ENCODE data around the gene UBASH3A.

UBASH3A gene

DNA sequence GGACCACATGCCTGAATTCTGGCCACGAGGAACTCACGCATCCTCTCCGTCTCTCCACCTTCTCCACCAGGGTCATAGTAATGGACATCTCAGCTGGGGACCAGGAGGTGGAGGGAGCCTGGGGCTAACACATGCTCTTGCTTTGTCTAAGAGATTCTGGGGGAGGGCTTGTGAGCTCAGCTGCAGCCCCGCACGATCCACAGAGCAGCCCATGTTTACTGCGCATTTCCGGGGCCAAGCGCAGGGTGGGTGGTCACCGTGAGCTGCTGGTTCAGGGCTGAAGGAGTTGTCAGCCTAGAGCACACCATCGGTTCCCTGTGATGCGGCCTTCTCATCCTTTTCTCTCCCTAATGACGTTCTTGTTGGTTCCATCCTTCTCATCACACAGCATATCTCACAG is 45.4 kb upstream of the UBASH3A start:
- TF ChIP-seq YY1 (IDR thresholded peaks at IDR 0.05; ENCODE audit: low read depth) (no peak), RAD21 (IDR thresholded peaks at IDR 0.05; ENCODE audit: low read depth) (no peak), CREB1 (IDR thresholded peaks at IDR 0.05; ENCODE audit: low read depth) (no peak), TAF1 (IDR thresholded peaks at IDR 0.05; ENCODE audit: low read depth) (no peak), EP300 (IDR thresholded peaks at IDR 0.05; ENCODE audit: borderline replicate concordance) (no peak), ZBTB7A (IDR thresholded peaks at IDR 0.05; ENCODE audit: low read depth) (no peak), CEBPB (IDR thresholded peaks at IDR 0.05) (no peak), TEAD4 (IDR thresholded peaks at IDR 0.05) (no peak), TCF12 (IDR thresholded peaks at IDR 0.05; ENCODE audit: low read depth) (no peak), FOXM1 (IDR thresholded peaks at IDR 0.05; ENCODE audit: borderline replicate concordance, low read depth) (no peak), EGR1 (IDR thresholded peaks at IDR 0.05) (no peak), NFIC (IDR thresholded peaks at IDR 0.05) (no peak)
- TF ChIP-seq, protein P1, sequence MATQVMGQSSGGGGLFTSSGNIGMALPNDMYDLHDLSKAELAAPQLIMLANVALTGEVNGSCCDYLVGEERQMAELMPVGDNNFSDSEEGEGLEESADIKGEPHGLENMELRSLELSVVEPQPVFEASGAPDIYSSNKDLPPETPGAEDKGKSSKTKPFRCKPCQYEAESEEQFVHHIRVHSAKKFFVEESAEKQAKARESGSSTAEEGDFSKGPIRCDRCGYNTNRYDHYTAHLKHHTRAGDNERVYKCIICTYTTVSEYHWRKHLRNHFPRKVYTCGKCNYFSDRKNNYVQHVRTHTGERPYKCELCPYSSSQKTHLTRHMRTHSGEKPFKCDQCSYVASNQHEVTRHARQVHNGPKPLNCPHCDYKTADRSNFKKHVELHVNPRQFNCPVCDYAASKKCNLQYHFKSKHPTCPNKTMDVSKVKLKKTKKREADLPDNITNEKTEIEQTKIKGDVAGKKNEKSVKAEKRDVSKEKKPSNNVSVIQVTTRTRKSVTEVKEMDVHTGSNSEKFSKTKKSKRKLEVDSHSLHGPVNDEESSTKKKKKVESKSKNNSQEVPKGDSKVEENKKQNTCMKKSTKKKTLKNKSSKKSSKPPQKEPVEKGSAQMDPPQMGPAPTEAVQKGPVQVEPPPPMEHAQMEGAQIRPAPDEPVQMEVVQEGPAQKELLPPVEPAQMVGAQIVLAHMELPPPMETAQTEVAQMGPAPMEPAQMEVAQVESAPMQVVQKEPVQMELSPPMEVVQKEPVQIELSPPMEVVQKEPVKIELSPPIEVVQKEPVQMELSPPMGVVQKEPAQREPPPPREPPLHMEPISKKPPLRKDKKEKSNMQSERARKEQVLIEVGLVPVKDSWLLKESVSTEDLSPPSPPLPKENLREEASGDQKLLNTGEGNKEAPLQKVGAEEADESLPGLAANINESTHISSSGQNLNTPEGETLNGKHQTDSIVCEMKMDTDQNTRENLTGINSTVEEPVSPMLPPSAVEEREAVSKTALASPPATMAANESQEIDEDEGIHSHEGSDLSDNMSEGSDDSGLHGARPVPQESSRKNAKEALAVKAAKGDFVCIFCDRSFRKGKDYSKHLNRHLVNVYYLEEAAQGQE (IDR thresholded peaks at IDR 0.05; ENCODE audit: low read depth), result no peak
- TF ChIP-seq, protein P2, sequence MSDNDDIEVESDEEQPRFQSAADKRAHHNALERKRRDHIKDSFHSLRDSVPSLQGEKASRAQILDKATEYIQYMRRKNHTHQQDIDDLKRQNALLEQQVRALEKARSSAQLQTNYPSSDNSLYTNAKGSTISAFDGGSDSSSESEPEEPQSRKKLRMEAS (IDR thresholded peaks at IDR 0.05), result no peak
- TF ChIP-seq, protein P3, sequence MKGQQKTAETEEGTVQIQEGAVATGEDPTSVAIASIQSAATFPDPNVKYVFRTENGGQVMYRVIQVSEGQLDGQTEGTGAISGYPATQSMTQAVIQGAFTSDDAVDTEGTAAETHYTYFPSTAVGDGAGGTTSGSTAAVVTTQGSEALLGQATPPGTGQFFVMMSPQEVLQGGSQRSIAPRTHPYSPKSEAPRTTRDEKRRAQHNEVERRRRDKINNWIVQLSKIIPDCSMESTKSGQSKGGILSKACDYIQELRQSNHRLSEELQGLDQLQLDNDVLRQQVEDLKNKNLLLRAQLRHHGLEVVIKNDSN (IDR thresholded peaks at IDR 0.05), result no peak

DNA sequence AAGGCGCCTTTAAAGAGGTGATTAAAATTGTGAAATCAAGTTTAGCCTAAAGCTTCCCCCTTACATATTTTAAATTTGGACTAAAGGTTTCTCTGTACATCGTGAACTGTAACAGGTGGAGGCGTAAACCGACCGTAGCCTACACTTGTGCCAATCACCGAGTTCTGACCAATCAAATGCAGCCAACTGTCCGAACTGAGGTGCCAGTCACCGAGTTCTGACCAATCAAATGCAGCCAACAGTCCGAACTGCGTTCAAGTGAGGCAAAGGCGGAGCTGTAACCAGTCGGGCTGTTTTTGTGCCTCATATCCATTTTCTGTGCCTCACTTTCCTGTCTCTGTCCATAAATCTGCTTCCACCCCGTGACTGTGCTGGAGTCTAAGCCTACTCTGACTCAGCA is 44.8 kb upstream of the UBASH3A start:
- no peak for TF ChIP-seq CREB1 (IDR thresholded peaks at IDR 0.05; ENCODE audit: low read depth)
- TF ChIP-seq TEAD4 (IDR thresholded peaks at IDR 0.05), result no peak
- no peak for TF ChIP-seq ZBTB7A (IDR thresholded peaks at IDR 0.05; ENCODE audit: low read depth)
- TF ChIP-seq EP300 (IDR thresholded peaks at IDR 0.05; ENCODE audit: borderline replicate concordance), result no peak
- TF ChIP-seq RAD21 (IDR thresholded peaks at IDR 0.05; ENCODE audit: low read depth), result no peak

DNA sequence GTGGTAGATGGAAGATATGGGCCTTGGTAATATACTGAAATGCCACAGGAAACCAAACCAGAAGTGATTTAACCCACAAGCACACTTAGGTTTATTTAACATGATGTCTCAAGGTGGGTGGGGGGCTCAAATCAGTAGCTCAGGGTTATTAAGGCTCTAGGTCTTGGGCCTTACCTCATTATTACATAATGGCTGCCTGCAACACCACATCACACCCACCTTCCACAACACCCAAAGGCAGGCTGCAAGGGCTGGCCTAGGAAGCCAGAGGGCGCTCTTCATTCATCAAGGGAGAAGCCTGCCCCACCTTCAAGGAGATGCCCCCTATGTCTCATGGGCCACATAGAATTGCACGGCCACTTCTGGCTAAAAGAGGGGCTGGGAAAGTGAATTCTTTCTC is 43.4 kb upstream of the UBASH3A start:
- TF ChIP-seq TEAD4 (IDR thresholded peaks at IDR 0.05) (no peak), RAD21 (IDR thresholded peaks at IDR 0.05; ENCODE audit: low read depth) (peak; percentile 44)

DNA sequence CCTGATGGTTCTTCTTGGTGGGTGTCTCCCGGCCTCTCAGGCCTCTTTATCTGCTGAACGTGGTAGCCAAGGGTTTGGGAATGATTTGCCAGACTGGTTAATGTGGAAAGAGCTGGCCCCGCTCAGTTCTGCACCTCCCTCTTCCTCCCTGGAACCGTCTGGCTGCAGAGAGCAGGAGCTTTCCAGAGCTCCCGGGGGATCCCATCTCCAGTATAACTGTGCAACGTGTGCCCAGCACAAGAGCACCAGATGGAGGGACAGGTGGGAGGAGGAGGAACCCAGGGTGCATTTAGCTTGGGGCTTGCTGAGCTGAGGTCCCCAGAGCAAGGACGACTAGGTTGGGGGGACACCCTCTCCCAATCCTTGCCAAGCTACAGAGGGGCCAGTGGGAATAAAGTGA is 42.4 kb upstream of the UBASH3A start:
- TF ChIP-seq CEBPB (IDR thresholded peaks at IDR 0.05), result no peak
- TF ChIP-seq YY1 (IDR thresholded peaks at IDR 0.05; ENCODE audit: low read depth), result no peak
- TF ChIP-seq EGR1 (IDR thresholded peaks at IDR 0.05), result no peak
- no peak for TF ChIP-seq NFIC (IDR thresholded peaks at IDR 0.05)
- TF ChIP-seq TCF12 (IDR thresholded peaks at IDR 0.05; ENCODE audit: low read depth), result no peak
- TF ChIP-seq FOXM1 (IDR thresholded peaks at IDR 0.05; ENCODE audit: borderline replicate concordance, low read depth), result no peak
- TF ChIP-seq, protein P1 (IDR thresholded peaks at IDR 0.05; ENCODE audit: low read depth), result no peak
- TF ChIP-seq ZBTB7A (IDR thresholded peaks at IDR 0.05; ENCODE audit: low read depth), result no peak
- TF ChIP-seq TAF1 (IDR thresholded peaks at IDR 0.05; ENCODE audit: low read depth), result no peak
- no peak for TF ChIP-seq TEAD4 (IDR thresholded peaks at IDR 0.05)
- TF ChIP-seq, protein P3 (IDR thresholded peaks at IDR 0.05), result no peak
- TF ChIP-seq, protein P2 (IDR thresholded peaks at IDR 0.05), result no peak
- TF ChIP-seq EP300 (IDR thresholded peaks at IDR 0.05; ENCODE audit: borderline replicate concordance), result no peak
- TF ChIP-seq RAD21 (IDR thresholded peaks at IDR 0.05; ENCODE audit: low read depth), result no peak
- no peak for TF ChIP-seq CREB1 (IDR thresholded peaks at IDR 0.05; ENCODE audit: low read depth)

DNA sequence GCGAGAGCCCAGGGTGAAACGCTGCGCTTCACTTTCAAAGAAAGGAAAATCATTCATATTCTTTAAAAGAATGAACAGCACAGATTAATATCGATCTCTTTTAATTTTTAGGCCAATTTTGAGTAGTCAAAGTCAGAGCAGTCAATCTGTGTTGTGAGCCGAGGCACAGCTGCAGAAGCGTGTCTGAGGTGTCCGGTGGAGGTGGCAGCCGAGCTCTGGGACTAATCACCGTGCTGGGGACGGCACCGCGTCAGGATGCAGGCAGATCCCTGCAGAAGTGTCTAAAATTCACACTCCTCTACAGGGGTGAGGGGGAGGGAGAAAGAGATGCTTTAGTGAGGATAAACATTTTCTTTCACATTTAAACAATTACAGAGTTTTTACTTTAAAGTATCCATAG is 41.5 kb upstream of the UBASH3A start:
- no peak for TF ChIP-seq TEAD4 (IDR thresholded peaks at IDR 0.05)
- TF ChIP-seq RAD21 (IDR thresholded peaks at IDR 0.05; ENCODE audit: low read depth), result no peak
- no peak for TF ChIP-seq ZBTB7A (IDR thresholded peaks at IDR 0.05; ENCODE audit: low read depth)
- TF ChIP-seq YY1 (IDR thresholded peaks at IDR 0.05; ENCODE audit: low read depth), result no peak
- no peak for TF ChIP-seq TAF1 (IDR thresholded peaks at IDR 0.05; ENCODE audit: low read depth)
- TF ChIP-seq FOXM1 (IDR thresholded peaks at IDR 0.05; ENCODE audit: borderline replicate concordance, low read depth), result no peak
- TF ChIP-seq CREB1 (IDR thresholded peaks at IDR 0.05; ENCODE audit: low read depth), result no peak
- no peak for TF ChIP-seq TCF12 (IDR thresholded peaks at IDR 0.05; ENCODE audit: low read depth)
- TF ChIP-seq, protein P1 (IDR thresholded peaks at IDR 0.05; ENCODE audit: low read depth), result no peak
- TF ChIP-seq, protein P2 (IDR thresholded peaks at IDR 0.05), result no peak
- TF ChIP-seq, protein P3 (IDR thresholded peaks at IDR 0.05), result no peak
- TF ChIP-seq CEBPB (IDR thresholded peaks at IDR 0.05), result no peak
- no peak for TF ChIP-seq NFIC (IDR thresholded peaks at IDR 0.05)
- no peak for TF ChIP-seq EGR1 (IDR thresholded peaks at IDR 0.05)
